PC-3 (cell line): ENCODE measurements around the gene CADM3. TPM values are rescaled to one million over a fixed set of nuclear protein-coding genes. Genes with fewer than 3 reads are reported as not detected.
A peak's percentile ranks its signal among the peaks of the same experiment; 100 is the strongest.

Experiments used
- ATAC-seq: fragments of 200-7000 bp; cut with Tn5 transposase; 2 replicates; pipeline ENCODE4 v1.9.1; 2020; ENCODE audit warnings: mild to moderate bottlenecking, moderate library complexity
- BruUV-seq: library from RNA; stranded (reverse); fragments of 400-500 nt; replicated peaks from 2 replicates; lab custom pipeline; 2021; lab: Mats Ljungman, UMichigan
- CTCF ChIA-PET: fragments of 300-600 bp; sonication (Branson Sonifier 250); formaldehyde crosslinking; loops from one replicate; lab custom pipeline; 2022; ENCODE audit warnings: antibody characterized with exemption; lab: Charles Lee
- POLR2A ChIA-PET: fragments of 300-600 bp; sonication (Branson Sonifier 250); formaldehyde crosslinking; loops from one replicate; lab custom pipeline; 2022; ENCODE audit warnings: antibody characterized with exemption; ENCODE audit not compliant: unreplicated experiment; lab: Charles Lee
- DNase-seq: peaks from one replicate; pipeline ENCODE4 v3.0.0-alpha.2; 2015
- H2AFZ ChIP-seq: fragments of 300-600 bp; sonication (generic); 2 replicates; pipeline ENCODE4 v1.6.0; 2016; ENCODE audit warnings: antibody characterized with exemption, low read length
- H3F3A ChIP-seq: fragments of 300-600 bp; sonication (generic); one replicate; pipeline ENCODE4 v1.6.0; 2017; ENCODE audit warnings: antibody characterized with exemption, low read length, control low read depth, mild to moderate bottlenecking; ENCODE audit not compliant: unreplicated experiment
- H3K27ac ChIP-seq: fragments of 300-600 bp; sonication (generic); 2 replicates; pipeline ENCODE4 v1.5.1; 2016; ENCODE audit warnings: mild to moderate bottlenecking, low read length
- H3K27me3 ChIP-seq: fragments of 300-600 bp; sonication (generic); 2 replicates; pipeline ENCODE4 v1.6.1; 2016; ENCODE audit warnings: low read length, mixed read lengths
- H3K36me3 ChIP-seq: fragments of 300-600 bp; sonication (generic); 2 replicates; pipeline ENCODE4 v1.6.1; 2016; ENCODE audit warnings: low read depth, mixed run types, low read length, mixed read lengths
- H3K4me1 ChIP-seq: fragments of 300-600 bp; sonication (generic); 2 replicates; pipeline ENCODE4 v1.5.1; 2016; ENCODE audit warnings: low read length; ENCODE audit not compliant: insufficient read depth
- H3K4me2 ChIP-seq: fragments of 300-600 bp; sonication (generic); 2 replicates; pipeline ENCODE4 v1.6.0; 2016; ENCODE audit warnings: low read length
- H3K4me3 ChIP-seq: fragments of 300-600 bp; sonication (generic); 2 replicates; pipeline ENCODE4 v1.5.1; 2016; ENCODE audit warnings: mild to moderate bottlenecking, low read length, mixed read lengths
- H3K79me2 ChIP-seq: fragments of 300-600 bp; sonication (generic); 2 replicates; pipeline ENCODE4 v1.6.1; 2017; ENCODE audit warnings: low read length, mixed read lengths
- H3K9ac ChIP-seq: fragments of 300-600 bp; sonication (generic); 2 replicates; pipeline ENCODE4 v1.6.0; 2016; ENCODE audit warnings: mild to moderate bottlenecking, low read length
- H3K9me2 ChIP-seq: fragments of 300-600 bp; sonication (generic); replicated peaks from 2 replicates; pipeline ENCODE4 v1.6.1; 2016; ENCODE audit warnings: mixed run types, low read length, mixed read lengths
- H3K9me3 ChIP-seq: fragments of 300-600 bp; sonication (generic); 2 replicates; pipeline ENCODE4 v1.6.1; 2016; ENCODE audit warnings: low read length, mixed read lengths
- H4K20me1 ChIP-seq: fragments of 300-600 bp; sonication (generic); 2 replicates; pipeline ENCODE4 v1.6.1; 2016; ENCODE audit warnings: low read length, mixed read lengths
- EZH2 ChIP-seq: fragments of 300-600 bp; sonication (generic); IDR thresholded peaks from one replicate; pipeline ENCODE4 v1.6.1; 2017; ENCODE audit warnings: antibody characterized with exemption, mild to moderate bottlenecking, low read length; ENCODE audit not compliant: unreplicated experiment
- EZH2phosphoT487 ChIP-seq: fragments of 300-600 bp; sonication (generic); IDR thresholded peaks from 2 replicates; pipeline ENCODE4 v1.6.1; 2018; ENCODE audit warnings: mild to moderate bottlenecking, antibody characterized with exemption, low read length, borderline replicate concordance
- intact Hi-C: fragments of 100-400 bp; cut with micrococcal nuclease; formaldehyde crosslinking; loops from 2 replicates; pipeline ENCODE4 v1.9.0; 2023
- total RNA-seq: library from RNA; depleted of rRNA; stranded (reverse); fragments of >200 nt; gene quantifications from 2 replicates; pipeline ENCODE4 v1.2.3, GENCODE V29; 2014
- TF ChIP-seq, protein P1 (sequence below): fragments of 300-600 bp; sonication (generic); conservative IDR thresholded peaks from 2 replicates; pipeline ENCODE4 v1.5.1; 2017; ENCODE audit warnings: antibody characterized with exemption, low read depth, mild to moderate bottlenecking, low read length

Gene CADM3
- total RNA-seq, 1 experiment from 2014 or later: not detected

- BruUV-seq: no TSS peak
- no peaks in the 10 kb centered on the region for H3K79me2 ChIP-seq
- no peaks in the 10 kb centered on the region for H3K9me3 ChIP-seq
- H3K4me1 ChIP-seq: no peaks in the 10 kb centered on the region
- H3K36me3 ChIP-seq: no peaks in the 10 kb centered on the region
- ATAC-seq (no peak; the same call in 1 of the 2 replicates), DNase-seq (peak; percentile 14)
- no peak overlapping the region for H3K9ac ChIP-seq
- H3K4me3 ChIP-seq: no peak overlapping the region
- no peak for TF ChIP-seq EZH2phosphoT487
- TF ChIP-seq, protein P1, sequence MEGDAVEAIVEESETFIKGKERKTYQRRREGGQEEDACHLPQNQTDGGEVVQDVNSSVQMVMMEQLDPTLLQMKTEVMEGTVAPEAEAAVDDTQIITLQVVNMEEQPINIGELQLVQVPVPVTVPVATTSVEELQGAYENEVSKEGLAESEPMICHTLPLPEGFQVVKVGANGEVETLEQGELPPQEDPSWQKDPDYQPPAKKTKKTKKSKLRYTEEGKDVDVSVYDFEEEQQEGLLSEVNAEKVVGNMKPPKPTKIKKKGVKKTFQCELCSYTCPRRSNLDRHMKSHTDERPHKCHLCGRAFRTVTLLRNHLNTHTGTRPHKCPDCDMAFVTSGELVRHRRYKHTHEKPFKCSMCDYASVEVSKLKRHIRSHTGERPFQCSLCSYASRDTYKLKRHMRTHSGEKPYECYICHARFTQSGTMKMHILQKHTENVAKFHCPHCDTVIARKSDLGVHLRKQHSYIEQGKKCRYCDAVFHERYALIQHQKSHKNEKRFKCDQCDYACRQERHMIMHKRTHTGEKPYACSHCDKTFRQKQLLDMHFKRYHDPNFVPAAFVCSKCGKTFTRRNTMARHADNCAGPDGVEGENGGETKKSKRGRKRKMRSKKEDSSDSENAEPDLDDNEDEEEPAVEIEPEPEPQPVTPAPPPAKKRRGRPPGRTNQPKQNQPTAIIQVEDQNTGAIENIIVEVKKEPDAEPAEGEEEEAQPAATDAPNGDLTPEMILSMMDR: no peak
- no peak for TF ChIP-seq EZH2
- peaks cover 61% of the 10 kb centered on the region for H3K27me3 ChIP-seq
- H3K27ac ChIP-seq: no peak overlapping the region
- H2AFZ ChIP-seq: no peak overlapping the region
- peaks cover 3% of the 10 kb centered on the region; the same call in 1 of the 2 replicates for H3K9me2 ChIP-seq
- no peak overlapping the region for H3K4me2 ChIP-seq
- H4K20me1 ChIP-seq: no peaks in the 10 kb centered on the region
- ChIA-PET POLR2A (no interaction called here), CTCF (no interaction called here)
- intact Hi-C loops: no loop called here
- no peaks in the 10 kb centered on the region for H3F3A ChIP-seq
Measured at GRCh38 chr1:159144571-159144970, 26.8 kb upstream of the CADM3 start.

DNA sequence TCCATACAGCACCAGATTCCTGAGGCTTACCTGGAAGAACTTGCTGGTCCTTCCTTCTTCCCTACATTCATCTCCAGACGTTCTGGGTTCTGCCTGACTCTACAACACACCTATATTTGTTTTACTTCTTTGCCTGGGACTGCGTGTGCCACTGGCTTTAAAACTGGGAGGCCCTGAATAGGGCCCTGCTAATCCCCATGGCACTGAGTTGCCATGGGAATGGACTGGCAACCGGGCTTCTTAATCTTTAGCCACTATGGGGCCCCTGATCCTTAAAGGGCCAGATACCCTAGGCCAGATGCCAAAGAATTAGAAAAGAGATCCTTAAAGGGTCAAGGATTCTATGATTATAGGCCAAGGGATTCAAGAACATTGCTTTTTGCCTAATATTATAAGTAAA lies 24.4 kb upstream of the CADM3 start:
- Histone ChIP-seq H3K4me1 (no peaks in the 10 kb centered on the region), H2AFZ (no peak overlapping the region), H3K9me2 (peaks cover 3% of the 10 kb centered on the region; the same call in 1 of the 2 replicates), H3K9ac (no peak overlapping the region), H4K20me1 (no peaks in the 10 kb centered on the region), H3K27ac (no peak overlapping the region), H3K4me3 (no peak overlapping the region), H3K36me3 (no peaks in the 10 kb centered on the region), H3K27me3 (peaks cover 46% of the 10 kb centered on the region), H3K4me2 (no peak overlapping the region), H3K79me2 (no peaks in the 10 kb centered on the region), H3K9me3 (no peaks in the 10 kb centered on the region), H3F3A (no peaks in the 10 kb centered on the region)
- intact Hi-C loops: no loop called here
- DNase-seq (no peak), ATAC-seq (no peak)
- POLR2A ChIA-PET: no interaction called here
- CTCF ChIA-PET: no interaction called here
- BruUV-seq: no TSS peak
- TF ChIP-seq EZH2phosphoT487 (no peak), EZH2 (no peak)
- TF ChIP-seq, protein P1: no peak

DNA sequence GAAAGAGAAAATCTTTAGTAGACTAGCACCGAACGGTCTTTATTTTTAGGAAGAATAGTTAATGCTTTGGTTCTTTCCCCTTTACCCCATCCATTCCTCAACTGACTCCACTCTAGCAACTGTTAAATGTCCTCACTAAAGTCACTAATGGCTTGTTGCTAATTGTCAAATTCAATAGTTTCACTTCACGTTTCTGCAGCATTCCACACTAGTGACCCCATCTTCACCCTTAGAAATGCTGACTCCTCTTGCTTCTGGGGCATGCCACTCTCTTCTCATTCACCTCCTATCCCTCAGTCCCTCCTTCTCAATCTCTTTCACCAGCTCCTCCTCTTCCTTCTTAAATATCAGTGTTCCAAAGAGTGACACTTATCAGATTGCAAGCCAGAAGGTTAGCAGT lies 19.4 kb upstream of the CADM3 start:
- H3K4me1 ChIP-seq: no peaks in the 10 kb centered on the region
- H2AFZ ChIP-seq: no peak overlapping the region
- no peaks in the 10 kb centered on the region for H3K9me3 ChIP-seq
- no peaks in the 10 kb centered on the region for H3F3A ChIP-seq
- H3K27me3 ChIP-seq: peaks cover 20% of the 10 kb centered on the region; the same call in 1 of the 2 replicates
- TF ChIP-seq, protein P1: no peak
- TF ChIP-seq EZH2phosphoT487 (no peak), EZH2 (no peak)
- no peak overlapping the region for H3K27ac ChIP-seq
- H3K4me2 ChIP-seq: no peak overlapping the region
- no peak overlapping the region for H3K9ac ChIP-seq
- H4K20me1 ChIP-seq: no peaks in the 10 kb centered on the region
- H3K9me2 ChIP-seq: no peaks in the 10 kb centered on the region
- ATAC-seq (no peak), DNase-seq (no peak)
- no TSS peak for BruUV-seq
- CTCF ChIA-PET: no interaction called here
- no peak overlapping the region for H3K4me3 ChIP-seq
- intact Hi-C loops: no loop called here
- POLR2A ChIA-PET: no interaction called here
- no peaks in the 10 kb centered on the region for H3K36me3 ChIP-seq
- no peaks in the 10 kb centered on the region for H3K79me2 ChIP-seq
